Stomach (tissue), 4 donors: ENCODE measurements around the gene ATL2.

Experiments
- POLR2A ChIP-seq, 4 donors: fragments of 450-650 bp; IDR thresholded peaks; one replicate each; pipeline ENCODE4 v1.6.1; 2016; ENCODE audit warnings: antibody characterized with exemption in 4 of 4, control low read depth in 2 of 4, mild to moderate bottlenecking in 1 of 4, moderate library complexity in 1 of 4
- POLR2AphosphoS5 ChIP-seq, 3 donors: sonication (generic); formaldehyde crosslinking; IDR thresholded peaks; one replicate each; pipeline ENCODE4 v1.6.1; 2016; ENCODE audit warnings: antibody characterized with exemption in 3 of 3
- TF ChIP-seq, protein P1 (sequence below), 7 experiments: fragments of 450-650 bp in 4 of 7; fragments of 200-600 bp in 3 of 7; sonication (generic) in 3 of 7; IDR thresholded peaks; one replicate each; pipeline ENCODE4 v1.5.1; 2016 to 2019; ENCODE audit warnings: antibody characterized with exemption in 7 of 7, control low read depth in 2 of 7, mild to moderate bottlenecking in 1 of 7

GRCh38 chr2:38259311-38259710 lies 117.8 kb downstream of the ATL2 start:
- TF ChIP-seq, protein P1, sequence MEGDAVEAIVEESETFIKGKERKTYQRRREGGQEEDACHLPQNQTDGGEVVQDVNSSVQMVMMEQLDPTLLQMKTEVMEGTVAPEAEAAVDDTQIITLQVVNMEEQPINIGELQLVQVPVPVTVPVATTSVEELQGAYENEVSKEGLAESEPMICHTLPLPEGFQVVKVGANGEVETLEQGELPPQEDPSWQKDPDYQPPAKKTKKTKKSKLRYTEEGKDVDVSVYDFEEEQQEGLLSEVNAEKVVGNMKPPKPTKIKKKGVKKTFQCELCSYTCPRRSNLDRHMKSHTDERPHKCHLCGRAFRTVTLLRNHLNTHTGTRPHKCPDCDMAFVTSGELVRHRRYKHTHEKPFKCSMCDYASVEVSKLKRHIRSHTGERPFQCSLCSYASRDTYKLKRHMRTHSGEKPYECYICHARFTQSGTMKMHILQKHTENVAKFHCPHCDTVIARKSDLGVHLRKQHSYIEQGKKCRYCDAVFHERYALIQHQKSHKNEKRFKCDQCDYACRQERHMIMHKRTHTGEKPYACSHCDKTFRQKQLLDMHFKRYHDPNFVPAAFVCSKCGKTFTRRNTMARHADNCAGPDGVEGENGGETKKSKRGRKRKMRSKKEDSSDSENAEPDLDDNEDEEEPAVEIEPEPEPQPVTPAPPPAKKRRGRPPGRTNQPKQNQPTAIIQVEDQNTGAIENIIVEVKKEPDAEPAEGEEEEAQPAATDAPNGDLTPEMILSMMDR (IDR thresholded peaks at IDR 0.05) = no peak
- no peak for TF ChIP-seq POLR2AphosphoS5 (IDR thresholded peaks at IDR 0.05)
- no peak for TF ChIP-seq POLR2A (IDR thresholded peaks at IDR 0.05)
